Stimulated activated CD8-positive, alpha-beta memory T cell treated with anti-CD3 and anti-CD28 coated beads, Interleukin-2, amount 100 ng/mL, for 1 hour (primary cell): ENCODE measurements around the gene NSD1.

Experiments used
- DNase-seq, 2 donors: peaks; one replicate each; pipeline ENCODE4 v3.0.0-alpha.2; 2020; ENCODE audit warnings: low read depth in 2 of 2

The NSD1 gene

GRCh38 chr5:177098120-177098469 lies 35.5 kb upstream of the NSD1 start:
- DNase-seq, result no peak

GRCh38 chr5:177098470-177099141 lies 35.0 kb upstream of the NSD1 start:
- no peak for DNase-seq

- DNase-seq, result no peak
Measured at GRCh38 chr5:177099422-177100093, 34.0 kb upstream of the NSD1 start.

GRCh38 chr5:177100714-177101121 lies 32.9 kb upstream of the NSD1 start:
- no peak for DNase-seq

- DNase-seq, result no peak
Measured at GRCh38 chr5:177103523-177104253, 29.9 kb upstream of the NSD1 start.

- no peak for DNase-seq
Measured at GRCh38 chr5:177105691-177106476, 27.7 kb upstream of the NSD1 start.

GRCh38 chr5:177107159-177107558 lies 26.4 kb upstream of the NSD1 start:
- no peak for DNase-seq

- no peak for DNase-seq
Measured at GRCh38 chr5:177109810-177110209, 23.8 kb upstream of the NSD1 start.

GRCh38 chr5:177111720-177112394 lies 21.7 kb upstream of the NSD1 start:
- peak; percentile 34 to 44 for DNase-seq

- DNase-seq, result no peak
Measured at GRCh38 chr5:177112589-177113220, 20.9 kb upstream of the NSD1 start.

- peak; percentile 56 to 59 for DNase-seq
Measured at GRCh38 chr5:177113566-177114424, 19.8 kb upstream of the NSD1 start.

- DNase-seq, result peak; percentile 50 to 66
Measured at GRCh38 chr5:177116631-177117373, 16.8 kb upstream of the NSD1 start.

GRCh38 chr5:177117441-177118045 lies 16.0 kb upstream of the NSD1 start:
- DNase-seq, result no peak

GRCh38 chr5:177122566-177122965 lies 11.0 kb upstream of the NSD1 start:
- no peak for DNase-seq

GRCh38 chr5:177123789-177124485 lies 9.6 kb upstream of the NSD1 start:
- no peak for DNase-seq

GRCh38 chr5:177124486-177124991 lies 9.0 kb upstream of the NSD1 start:
- DNase-seq, result no peak

- DNase-seq, result no peak
Measured at GRCh38 chr5:177126771-177127170, 6.8 kb upstream of the NSD1 start.

- DNase-seq, result no peak
Measured at GRCh38 chr5:177128551-177128981, 5.0 kb upstream of the NSD1 start.
